Cardiac muscle cell (in vitro differentiated cells and primary cell): ENCODE measurements around the gene SLC5A5. TPM values are rescaled to one million over a fixed set of nuclear protein-coding genes. Genes with fewer than 3 reads are reported as not detected.
"Not testable (repeated sequence)": the region's sequence is repeated elsewhere in the genome, so short reads cannot be mapped to it uniquely, and the experiment has no call there.

ENCODE experiments used
- DNase-seq, 2 donors: peaks; one replicate each; pipeline versions ENCODE4 v3.0.0 to v3.0.0-alpha.2; 2010 to 2017; ENCODE audit warnings: low read depth in 1 of 2, low spot score in 1 of 2
- H3K27ac ChIP-seq: fragments of 200-600 bp; sonication (generic); 2 replicates; pipeline ENCODE4 v1.5.1; 2016
- H3K27me3 ChIP-seq: fragments of 200-600 bp; sonication (generic); 2 replicates; pipeline ENCODE4 v1.6.0; 2016; ENCODE audit warnings: control low read depth
- H3K36me3 ChIP-seq: fragments of 200-600 bp; sonication (generic); 2 replicates; pipeline ENCODE4 v1.5.1; 2016; ENCODE audit warnings: control low read depth
- H3K4me1 ChIP-seq: fragments of 200-600 bp; sonication (generic); 2 replicates; pipeline ENCODE4 v1.8.1; 2017; ENCODE audit warnings: low read depth, mild to moderate bottlenecking, mixed run types
- H3K4me3 ChIP-seq: fragments of 200-600 bp; sonication (generic); 2 replicates; pipeline ENCODE4 v1.5.1; 2016; ENCODE audit warnings: mild to moderate bottlenecking
- H3K9me3 ChIP-seq: fragments of 200-600 bp; sonication (generic); 2 replicates; pipeline ENCODE4 v1.5.1; 2017; ENCODE audit warnings: low read depth, mild to moderate bottlenecking, control low read depth
- CTCF ChIP-seq: IDR thresholded peaks from 2 replicates; pipeline ENCODE4 v1.5.1; 2012; ENCODE audit warnings: low read depth, mild to moderate bottlenecking, low read length
- polyA plus RNA-seq: library from polyadenylated mRNA; unstranded; fragments of >200 nt; fragmentation: Nextera tagmentation; extraction: Ambion mirVana; gene quantifications from 2 replicates; pipeline ENCODE4 v1.2.1, GENCODE V29; 2016
- total RNA-seq: library from RNA; depleted of rRNA; stranded (reverse); fragments of >200 nt; gene quantifications from 2 replicates; pipeline ENCODE4 v1.2.3, GENCODE V29; 2016

The SLC5A5 gene
- total and polyA plus RNA-seq, 2 experiments from 2014 or later, result 0.21 TPM; not detected in 1

- no peaks in the 10 kb centered on the region for H3K9me3 ChIP-seq
- H3K27me3 ChIP-seq, result no peaks in the 10 kb centered on the region
- DNase-seq, result no peak
- no peak overlapping the region for H3K27ac ChIP-seq
- H3K4me1 ChIP-seq, result no peaks in the 10 kb centered on the region
- TF ChIP-seq CTCF, result no peak
- no peak overlapping the region for H3K4me3 ChIP-seq
- no peaks in the 10 kb centered on the region for H3K36me3 ChIP-seq
Observed at GRCh38 chr19:17881701-17882100, 10.0 kb downstream of the SLC5A5 start.

- H3K27me3 ChIP-seq, result no peaks in the 10 kb centered on the region
- no peak for TF ChIP-seq CTCF
- DNase-seq, result no peak
Observed at GRCh38 chr19:17883627-17884410, 12.1 kb downstream of the SLC5A5 start.

GRCh38 chr19:17886515-17886914 lies 14.8 kb downstream of the SLC5A5 start:
- Histone ChIP-seq H3K36me3 (no peaks in the 10 kb centered on the region), H3K4me3 (no peak overlapping the region), H3K27ac (no peak overlapping the region), H3K9me3 (no peaks in the 10 kb centered on the region), H3K27me3 (no peaks in the 10 kb centered on the region), H3K4me1 (no peaks in the 10 kb centered on the region)
- DNase-seq, result no peak
- no peak for TF ChIP-seq CTCF

More at GRCh38 chr19:17883627-17884410, 12.1 kb downstream of the SLC5A5 start:
- Histone ChIP-seq H3K4me3 (no peak overlapping the region), H3K36me3 (no peaks in the 10 kb centered on the region), H3K27ac (no peak overlapping the region), H3K9me3 (no peaks in the 10 kb centered on the region), H3K4me1 (no peaks in the 10 kb centered on the region)

- DNase-seq, H3K36me3 ChIP-seq: not testable (repeated sequence)
Observed at GRCh38 chr19:17887221-17887620, 15.5 kb downstream of the SLC5A5 start.

GRCh38 chr19:17888260-17888659 lies 16.5 kb downstream of the SLC5A5 start:
- Histone ChIP-seq H3K27ac (no peak overlapping the region), H3K9me3 (no peaks in the 10 kb centered on the region), H3K27me3 (no peaks in the 10 kb centered on the region), H3K36me3 (no peaks in the 10 kb centered on the region), H3K4me1 (no peaks in the 10 kb centered on the region), H3K4me3 (no peak overlapping the region)
- no peak for TF ChIP-seq CTCF
- no peak for DNase-seq

More at GRCh38 chr19:17887221-17887620, 15.5 kb downstream of the SLC5A5 start:
- H3K4me3 ChIP-seq, H3K27me3 ChIP-seq, H3K9me3 ChIP-seq, H3K27ac ChIP-seq, H3K4me1 ChIP-seq: not testable (repeated sequence)

GRCh38 chr19:17889609-17890214 lies 18.0 kb downstream of the SLC5A5 start:
- Histone ChIP-seq H3K4me1 (no peaks in the 10 kb centered on the region), H3K4me3 (no peak overlapping the region), H3K9me3 (no peaks in the 10 kb centered on the region), H3K27me3 (no peaks in the 10 kb centered on the region), H3K36me3 (no peaks in the 10 kb centered on the region), H3K27ac (no peak overlapping the region)
- DNase-seq, result peak; percentile 66 to 86
- no peak for TF ChIP-seq CTCF
